Superior temporal gyrus (tissue), 1 donor: Measurements from ENCODE around the gene KATNBL1.

Source experiments
- DNase-seq: peaks from one replicate; pipeline ENCODE4 v3.0.0-alpha.2; 2016; ENCODE audit errors: extremely low spot score

KATNBL1 gene

DNA sequence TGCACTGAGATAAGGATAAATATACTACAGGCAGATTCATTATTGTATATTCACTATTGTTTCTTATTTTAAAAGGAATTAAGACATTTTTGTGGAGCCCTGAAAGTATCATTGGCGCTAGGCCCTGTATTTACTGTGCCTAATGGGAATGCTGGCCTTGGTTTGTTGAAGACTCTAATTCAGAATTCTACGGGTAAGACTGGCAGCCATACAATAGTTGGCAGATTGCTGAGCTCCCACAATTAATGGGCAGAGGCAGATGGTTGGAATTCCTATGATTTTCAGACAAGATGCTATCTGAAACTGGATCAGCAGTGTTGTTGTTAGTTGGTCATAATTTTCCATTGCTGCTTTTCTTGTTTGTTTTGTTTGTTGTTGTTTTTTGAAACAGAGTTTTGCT, 93.3 kb downstream of the KATNBL1 start:
- DNase-seq: no peak

DNA sequence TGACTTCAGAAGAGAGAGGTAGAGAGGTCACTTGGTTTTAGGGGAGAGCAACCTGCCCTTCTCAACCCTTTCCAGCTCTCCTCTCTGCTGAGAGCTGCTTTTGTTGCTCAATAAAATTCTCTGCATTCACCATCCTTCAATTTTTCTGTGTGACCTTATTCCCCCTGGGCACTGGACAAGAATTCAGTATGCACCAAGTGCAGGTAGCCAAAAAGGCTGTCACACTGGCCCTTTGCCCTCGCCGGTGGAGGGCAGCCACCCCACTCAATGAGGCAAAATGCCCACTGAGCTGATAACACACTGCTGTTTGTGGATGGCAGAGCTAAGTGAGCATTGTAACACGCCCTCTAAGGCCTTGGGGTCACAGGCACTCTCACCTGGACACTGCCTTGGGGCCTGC, 95.2 kb downstream of the KATNBL1 start:
- no peak for DNase-seq

DNA sequence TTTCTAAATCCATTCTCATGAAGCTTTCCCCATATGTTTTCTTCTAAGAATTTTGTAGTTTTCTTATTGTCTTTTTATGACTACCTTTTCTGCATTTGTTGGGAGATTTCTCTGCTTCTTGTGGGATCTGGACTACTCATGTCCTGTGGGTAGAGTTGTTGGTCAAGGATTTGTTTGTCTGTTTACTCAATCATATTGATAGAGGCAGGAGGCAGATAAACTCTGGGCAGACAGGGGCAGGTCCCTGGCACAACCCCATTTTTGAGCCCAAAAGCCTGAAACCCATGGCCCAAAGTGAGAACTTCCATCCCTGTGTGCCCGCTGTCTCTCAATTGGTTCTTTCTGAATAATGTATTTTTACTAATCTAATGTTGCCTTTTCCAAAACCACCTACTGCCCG, 95.7 kb downstream of the KATNBL1 start:
- DNase-seq: no peak

DNA sequence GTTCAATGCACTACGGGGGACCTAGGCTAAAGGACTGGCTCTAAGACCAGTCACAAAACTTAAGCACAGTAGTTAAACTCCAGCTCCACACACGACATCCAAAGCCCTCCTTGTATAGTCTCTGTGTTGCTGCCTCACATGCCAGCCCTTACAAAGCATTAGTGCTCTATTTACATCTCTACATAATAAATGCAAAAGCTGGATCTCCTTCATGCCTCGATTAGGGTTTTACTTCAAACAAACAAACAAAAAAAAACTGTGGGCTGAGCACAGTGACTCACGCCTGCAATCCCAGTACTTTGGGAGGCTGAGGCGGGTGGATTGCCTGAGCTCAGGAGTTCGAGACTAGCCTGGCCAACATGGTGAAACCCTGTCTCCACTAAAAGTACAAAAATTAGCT, 98.4 kb downstream of the KATNBL1 start:
- no peak for DNase-seq

DNA sequence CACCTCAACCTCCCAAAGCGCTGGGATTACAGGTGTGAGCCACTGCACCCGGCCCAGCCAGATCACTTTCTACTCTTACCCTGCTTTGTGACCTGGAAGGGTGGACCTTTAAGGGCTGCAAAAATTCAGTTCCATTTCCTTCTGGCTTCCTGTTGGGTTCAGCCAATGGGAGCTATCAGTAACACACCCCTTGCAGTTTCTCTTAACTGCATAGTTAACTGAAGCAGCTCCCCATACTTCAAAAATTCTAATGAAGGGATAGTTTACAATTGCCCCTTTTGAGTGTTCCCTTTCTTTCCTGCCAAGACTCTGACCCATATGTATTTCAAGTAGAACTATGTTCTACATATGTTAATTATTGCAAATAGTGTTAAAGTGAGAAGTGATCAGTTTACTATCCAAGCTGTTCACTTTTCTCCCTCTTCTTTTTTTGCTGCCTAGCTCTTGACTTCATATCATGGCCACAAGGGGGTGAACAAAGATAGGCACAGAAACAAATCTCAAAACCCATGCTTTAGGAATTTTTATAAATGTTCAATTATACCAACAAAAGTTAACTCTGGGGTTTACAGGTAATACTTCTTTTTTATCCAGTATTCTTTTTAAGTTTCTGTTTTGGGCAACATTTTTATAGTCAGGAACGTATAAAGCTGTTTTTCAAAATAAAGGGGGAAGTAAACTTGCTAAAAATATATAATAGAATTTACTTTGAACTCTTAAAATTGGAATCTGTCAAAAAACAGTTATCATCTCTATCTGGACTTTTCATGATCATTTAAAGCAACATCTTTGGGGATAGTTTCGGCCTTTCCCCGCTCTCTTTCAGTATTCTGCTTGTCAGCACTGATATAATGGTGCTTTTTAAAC, 99.9 kb downstream of the KATNBL1 start:
- DNase-seq: peak; percentile 34

DNA sequence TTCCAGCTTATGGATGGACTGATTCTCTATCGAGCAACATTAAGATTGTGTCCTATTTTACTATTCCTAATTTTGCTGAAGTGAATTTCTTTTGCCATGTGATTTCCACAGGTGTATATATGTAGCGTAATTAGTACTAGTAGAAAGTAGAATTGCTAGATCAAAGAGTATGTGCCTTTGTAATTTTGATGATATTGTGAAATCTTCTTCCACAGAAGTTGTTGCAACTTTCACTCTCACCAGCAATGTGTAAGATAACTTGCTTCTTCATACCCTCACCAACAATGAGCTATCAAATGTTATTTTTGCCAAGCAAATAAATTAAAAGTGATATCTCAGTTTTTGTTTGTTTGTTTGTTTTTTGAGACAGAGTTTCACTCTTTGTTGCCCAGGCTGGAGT, 102.6 kb downstream of the KATNBL1 start:
- no peak for DNase-seq

DNA sequence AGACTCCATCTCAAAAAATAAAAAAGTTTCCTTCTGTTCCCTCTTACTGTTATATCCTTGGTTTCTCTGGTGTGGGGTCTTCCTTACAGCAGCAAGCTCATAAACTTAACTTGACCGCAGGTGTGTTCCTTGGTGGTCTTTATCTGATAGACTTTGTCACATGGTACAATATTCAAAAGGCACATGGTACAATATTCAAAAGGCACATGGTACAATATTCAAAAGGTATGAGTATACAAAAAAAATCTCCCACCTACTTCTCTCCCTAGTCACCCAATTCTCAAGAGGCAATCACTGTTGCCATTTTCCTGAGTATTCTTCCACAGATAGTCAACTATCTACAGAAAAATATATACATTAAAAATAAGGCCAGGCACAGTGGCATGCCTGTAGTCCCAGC, 103.5 kb downstream of the KATNBL1 start:
- no peak for DNase-seq

DNA sequence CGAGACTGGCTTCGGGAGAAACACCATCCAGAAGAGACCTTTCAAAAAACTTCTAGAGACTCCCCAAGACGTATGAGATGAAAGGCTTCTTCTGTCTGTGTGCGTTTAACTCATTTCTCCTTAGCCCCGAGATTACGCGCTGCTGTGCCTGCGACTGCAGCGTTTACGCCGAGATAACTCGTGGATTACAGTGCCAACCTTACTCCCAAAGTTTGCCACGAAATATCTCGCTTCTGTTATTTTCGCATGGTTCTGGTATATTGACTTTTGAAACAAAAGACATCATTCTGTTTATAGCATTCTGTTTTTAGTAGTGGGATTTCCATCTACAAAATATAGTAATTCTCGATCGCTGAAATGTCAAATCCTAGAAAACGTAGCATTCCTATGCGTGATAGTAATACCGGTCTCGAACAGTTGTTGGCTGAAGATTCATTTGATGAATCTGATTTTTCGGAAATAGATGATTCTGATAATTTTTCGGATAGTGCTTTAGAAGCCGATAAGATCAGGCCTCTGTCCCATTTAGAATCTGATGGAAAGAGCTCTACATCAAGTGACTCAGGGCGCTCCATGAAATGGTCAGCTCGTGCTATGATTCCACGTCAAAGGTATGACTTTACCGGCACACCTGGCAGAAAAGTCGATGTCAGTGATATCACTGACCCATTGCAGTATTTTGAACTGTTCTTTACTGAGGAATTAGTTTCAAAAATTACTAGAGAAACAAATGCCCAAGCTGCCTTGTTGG, 107.5 kb downstream of the KATNBL1 start:
- DNase-seq: no peak

DNA sequence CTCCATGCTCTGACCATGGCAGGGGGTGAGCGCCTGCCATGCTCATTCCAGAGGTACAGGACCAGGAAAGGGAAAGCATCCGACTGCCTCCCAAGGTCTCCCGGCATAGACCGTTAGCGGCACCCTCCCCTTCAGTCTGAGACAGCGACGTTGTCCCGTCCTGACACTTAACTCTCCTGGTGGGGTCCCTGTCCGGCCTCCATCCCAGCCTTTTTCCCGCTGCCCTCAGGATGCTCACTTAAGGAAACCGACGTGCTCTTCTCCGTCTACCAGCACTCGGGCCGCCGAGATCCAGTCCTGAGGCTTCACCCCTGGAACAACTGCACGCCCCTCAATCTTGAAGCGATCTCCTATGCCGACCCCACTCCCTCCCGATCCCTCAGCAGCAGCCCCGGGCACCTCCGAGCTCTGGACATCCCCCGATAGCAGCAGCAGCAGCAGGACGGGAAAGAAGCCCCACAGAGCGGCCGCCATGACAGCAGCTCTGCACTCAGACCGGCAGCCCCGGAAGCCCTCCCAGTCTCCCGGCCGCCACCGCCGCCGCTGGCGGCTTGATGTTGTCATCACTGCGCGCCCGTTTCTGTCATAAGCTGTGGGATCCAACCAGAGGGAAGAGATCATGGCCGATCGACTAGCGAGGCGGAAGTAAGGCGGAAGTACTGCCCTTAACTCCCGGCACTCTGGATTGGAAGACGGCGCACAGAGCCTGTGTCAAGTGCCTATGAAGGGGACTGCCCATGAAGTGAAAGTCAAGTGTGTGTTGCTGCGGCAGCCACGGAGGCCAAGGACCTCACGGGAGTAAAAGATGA, 108.3 kb downstream of the KATNBL1 start, which contains the start of the genes EMC7 and PGBD4:
EMC7 (minus strand) TSS at position 497 of the 809 bp plus-strand sequence; CDS start at position 474, 23 bp downstream.
PGBD4 (plus strand) TSS at position 718 of the 809 bp plus-strand sequence. CDS start 449 bp downstream, outside the sequence.
- peak; percentile 99 for DNase-seq

DNA sequence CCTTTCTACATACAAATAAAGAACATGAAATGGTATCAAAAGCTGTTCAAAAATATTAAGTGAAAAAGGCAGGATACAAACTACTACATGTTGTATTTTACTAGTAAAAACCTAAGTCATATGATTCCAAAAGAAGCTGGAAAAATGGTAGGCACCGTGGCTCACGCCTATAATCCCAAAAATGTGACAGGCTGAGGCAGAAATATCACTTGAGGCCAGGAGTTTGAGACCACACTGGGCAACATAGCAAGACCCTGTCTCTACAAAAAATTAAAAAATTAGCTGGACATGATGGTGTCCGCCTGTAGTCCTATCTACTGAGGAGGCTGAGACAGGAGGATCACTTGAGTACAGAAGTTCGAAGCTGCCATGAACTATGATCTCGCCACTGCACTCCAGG, 110.0 kb downstream of the KATNBL1 start:
- DNase-seq: no peak
